HL-60/S4 treated with retinoic acid at 250 ng/mL for 4 days and 3 days (cell line): ENCODE measurements around the gene FGD5.
"Not testable (repeated sequence)": the region's sequence is repeated elsewhere in the genome, so short reads cannot be mapped to it uniquely, and the experiment has no call there.

Source experiments
- in situ Hi-C: fragments of 300-500 bp; cut with MboI; formaldehyde crosslinking; loops from 2 replicates; pipeline ENCODE4 v1.7.0; 2022; ENCODE audit warnings: low sequenced_read_pairs

FGD5 gene

DNA sequence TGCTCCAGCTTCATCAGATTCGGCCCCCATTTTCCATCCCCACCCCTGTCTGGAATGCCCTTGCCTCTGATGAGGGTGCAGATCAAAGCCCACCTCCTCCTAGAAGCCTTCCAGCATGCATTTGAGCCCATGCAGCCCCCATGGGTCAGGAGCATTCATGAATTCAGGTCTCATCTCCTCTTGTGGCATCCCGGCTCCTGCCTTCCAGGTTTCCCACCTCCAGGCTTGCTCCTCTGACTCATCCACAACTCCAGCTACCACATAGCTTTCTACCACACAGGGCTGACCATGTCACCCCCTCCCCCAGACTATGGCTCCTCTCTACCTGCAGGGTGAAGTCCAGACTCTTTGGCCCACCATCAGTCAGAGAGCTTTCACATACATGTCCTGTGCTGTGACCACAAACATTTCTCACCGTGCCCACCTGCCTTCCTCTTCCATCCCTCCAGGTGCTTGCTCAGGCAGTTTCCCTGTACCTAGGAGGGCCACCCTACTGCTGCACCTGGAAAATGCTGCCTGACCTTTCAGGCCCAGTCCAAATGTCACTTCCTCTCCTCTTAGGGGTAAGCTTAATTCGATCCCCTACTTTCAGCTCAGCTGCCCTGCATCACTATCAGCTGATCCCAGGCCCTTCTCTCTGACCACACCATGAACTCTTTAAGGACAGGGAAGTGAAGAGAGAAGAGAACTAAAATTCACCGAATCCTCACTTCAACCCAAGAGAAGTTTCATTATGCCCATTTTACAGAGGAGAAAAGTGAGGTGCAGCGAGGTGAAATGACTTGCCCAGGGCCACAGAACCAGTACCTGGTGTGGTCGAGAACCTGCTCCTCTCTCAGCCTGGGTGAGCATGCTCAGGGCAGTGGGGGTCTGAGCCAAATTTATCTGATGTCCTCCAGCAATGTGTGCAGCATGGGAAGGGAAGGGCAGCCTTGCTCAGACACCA is 13.7 kb upstream of the FGD5 start:
- in situ Hi-C loops = no loop called here

GRCh38 chr3:14805961-14806537 is 12.7 kb upstream of the FGD5 start:
- in situ Hi-C loops = no loop called here

DNA sequence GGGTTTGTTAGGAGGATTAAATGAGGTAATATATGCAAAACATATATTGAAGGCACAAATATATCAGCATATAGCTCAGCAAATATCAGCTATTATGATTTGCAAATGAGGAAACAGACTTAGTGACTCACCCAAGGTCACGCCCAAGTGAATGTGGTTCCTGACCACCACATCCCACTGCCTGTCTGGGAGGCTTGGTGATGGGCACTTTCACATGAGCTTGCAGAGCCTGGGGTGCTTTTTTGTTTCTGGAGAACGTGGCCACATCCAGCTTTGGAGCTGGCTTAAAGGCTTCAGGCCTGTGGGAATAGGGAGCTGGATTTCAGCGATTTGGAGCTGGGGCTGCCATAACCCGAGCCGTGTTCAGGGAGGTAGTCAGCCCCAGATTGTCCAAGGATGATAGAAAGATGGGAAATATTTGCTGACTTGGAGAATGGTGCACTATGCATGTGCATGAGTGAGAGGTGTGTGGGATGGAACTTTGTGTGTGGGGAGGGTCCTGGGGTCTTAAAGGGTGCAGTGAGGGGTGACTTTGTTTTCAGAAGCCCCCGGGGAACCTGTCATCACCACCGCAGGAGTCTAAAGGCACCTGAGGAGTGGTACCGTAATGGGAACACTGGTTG is 12.0 kb upstream of the FGD5 start:
- in situ Hi-C loops = no loop called here

GRCh38 chr3:14808025-14808424 is 10.7 kb upstream of the FGD5 start:
- in situ Hi-C loops = no loop called here

DNA sequence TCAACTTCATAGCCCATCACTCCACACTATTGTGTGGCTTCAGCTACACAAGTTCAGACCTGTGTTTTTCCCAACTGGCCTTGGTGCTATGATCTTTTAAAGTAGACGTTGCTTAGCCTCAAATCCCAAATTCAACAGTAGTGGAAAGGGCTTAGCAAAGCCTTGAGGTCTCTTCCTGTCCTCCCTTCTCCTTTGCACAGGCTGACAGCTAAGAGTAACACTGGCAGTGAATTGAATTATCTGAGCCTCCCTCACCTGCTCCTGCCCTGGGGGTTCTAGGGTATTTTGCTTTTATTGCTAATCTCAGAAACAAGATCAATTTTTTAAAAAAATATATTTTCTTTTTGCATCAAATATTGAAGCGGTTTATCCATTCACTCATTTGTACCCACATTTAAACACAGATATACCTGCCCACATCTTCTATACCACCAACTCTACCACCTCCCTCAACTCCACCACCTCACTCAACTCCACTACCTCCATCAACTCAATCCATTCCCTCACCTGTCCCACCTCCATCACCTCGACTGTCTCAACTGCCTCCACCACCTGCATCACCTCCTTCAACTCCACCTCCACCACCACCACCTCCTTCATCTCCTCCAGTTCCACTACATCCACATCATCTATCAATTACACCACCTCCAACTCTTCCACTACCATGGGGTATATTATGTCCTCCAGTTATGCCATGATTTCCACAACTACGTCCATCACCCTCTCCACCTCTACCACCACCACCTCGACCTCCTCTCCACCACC is 10.1 kb upstream of the FGD5 start:
- in situ Hi-C loops = no loop called here

DNA sequence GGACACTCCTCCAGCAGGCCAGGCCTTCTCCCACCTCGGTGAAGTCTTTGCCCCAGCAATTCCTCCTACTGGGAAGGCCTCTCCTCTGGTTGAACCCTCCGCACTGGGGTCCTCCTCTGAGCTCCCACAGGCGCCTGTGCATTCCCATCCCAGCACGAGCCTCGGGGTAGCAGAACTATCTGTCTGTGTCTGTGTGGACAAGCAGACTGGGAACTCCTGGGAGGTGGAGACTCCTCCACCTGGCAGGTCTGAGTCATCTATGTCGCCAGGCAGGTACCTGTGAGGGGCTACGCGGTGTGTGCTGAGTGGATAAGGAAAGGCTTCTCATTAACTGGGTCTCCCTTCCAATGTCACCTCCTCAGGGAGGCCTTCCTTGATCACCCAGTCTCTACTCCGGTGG is 9.2 kb upstream of the FGD5 start:
- in situ Hi-C loops = not testable (repeated sequence)

DNA sequence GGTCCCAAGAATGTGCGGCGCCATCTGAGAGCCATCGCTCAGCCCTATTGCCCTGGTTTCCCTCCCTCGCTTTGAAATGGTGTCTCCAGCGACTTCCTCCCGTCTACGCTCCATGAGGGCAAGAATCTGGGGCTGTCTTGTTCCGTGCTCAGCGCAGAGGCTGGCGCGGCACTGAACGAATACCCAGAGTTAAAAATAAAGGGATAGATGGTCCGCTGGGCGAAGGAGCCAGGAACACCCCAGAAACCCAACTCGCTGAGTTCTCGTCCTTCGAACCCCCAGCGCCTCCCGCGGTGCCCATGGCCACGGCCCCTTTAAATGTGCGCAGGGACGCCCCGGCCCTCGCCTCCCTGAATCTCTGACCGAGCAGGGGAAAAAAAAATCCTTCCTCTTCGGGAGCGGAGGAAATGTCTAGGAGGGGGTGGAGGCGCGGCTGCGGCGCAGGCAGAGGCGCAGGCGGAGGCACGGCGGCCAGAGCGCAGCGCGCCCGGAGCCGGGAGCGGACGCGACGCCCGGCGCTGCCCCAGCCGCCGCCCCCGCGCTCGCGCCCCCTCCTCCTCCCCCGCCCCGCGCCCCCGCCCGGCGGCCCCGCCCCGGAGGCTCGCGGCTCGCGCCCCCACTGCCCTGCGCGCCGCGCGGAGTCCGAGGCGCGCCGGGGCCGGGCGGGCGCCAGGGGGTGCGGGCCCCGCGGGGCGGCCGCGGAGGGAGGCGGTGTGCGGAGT is 8.5 kb upstream of the FGD5 start:
- in situ Hi-C loops = no loop called here

DNA sequence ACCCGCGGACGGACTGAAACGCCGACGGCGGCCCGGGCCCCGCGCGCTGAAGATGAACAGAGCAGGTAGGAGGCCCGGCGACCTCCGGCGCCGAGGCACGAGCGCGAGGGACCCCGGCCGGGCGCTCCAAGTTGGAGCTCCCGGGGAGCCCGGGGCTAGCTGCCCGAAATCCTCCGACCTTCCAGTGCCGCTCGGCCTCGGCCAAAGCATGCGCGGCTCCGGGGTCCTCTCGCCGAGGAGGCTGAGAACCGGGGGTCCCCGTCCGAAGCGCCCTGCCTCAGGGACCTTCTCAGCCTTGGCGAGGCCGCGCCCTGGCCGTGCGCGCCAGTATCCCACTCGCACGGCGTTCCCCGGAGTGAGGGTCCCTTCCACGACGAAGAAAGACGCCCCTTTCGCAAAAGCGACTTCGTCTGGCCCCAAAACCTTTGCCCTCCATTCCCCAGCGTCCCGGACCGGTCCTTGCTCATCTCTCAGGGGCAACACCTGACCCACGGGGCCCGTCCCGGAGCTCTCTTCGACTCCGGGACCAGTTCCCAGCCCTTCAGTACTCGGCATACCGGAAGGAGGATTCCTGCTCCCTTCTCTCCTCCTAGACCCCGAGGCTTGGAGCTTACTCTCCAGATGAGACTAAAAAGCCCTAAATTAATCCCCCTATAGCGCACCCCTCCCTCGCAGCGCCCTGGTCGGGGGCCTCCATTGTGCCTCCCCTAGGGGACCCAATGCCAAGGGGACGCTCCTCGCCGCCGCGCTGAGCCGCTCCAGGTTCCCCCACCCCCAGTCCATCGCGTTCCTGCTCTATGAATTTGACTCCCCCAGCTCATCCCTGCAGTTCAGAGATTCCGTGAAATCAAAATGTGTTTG is 7.7 kb upstream of the FGD5 start:
- in situ Hi-C loops = no loop called here

DNA sequence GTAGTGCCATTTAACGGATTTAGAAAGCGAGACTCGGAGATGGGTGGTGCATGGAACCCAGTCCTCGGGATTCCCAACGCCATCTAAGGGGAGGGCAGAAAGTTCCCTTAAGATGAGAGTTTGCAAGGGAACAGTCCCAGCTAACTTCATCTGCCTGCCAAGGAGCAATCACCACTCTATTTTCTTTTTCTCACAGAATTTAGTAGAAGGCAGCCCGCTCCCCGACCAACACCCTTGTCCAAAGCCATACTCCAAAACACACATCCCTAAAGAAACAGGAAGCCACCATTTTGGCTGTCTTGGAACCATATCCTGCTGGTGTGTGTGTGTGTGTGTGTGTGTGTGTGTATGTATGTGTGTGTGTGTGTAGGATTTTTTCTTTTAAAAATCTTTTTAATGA is 7.1 kb upstream of the FGD5 start:
- in situ Hi-C loops = no loop called here

GRCh38 chr3:14812196-14812790 is 6.5 kb upstream of the FGD5 start:
- in situ Hi-C loops = no loop called here

DNA sequence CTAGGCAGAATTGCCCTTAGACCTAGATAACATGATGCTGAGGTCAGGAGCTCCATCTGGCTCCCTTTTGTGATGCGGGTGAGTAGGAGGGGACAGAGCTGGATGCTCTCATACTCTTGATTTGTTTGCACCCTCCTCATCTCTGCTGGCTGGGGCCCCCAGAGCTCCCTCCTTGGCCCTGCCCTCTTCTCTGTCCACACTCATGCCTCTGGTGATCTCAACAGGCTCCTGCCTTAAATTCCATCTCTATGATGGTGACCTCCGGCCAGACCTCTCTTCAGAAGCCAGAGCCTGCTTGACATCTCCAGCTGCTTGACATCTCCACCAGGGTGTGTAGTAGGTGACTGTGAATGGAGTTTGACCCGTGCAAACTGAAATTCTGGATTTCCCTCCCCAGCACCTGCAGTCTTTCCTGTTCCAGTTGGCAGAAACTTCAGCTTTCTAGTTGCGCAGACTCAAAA is 4.3 kb upstream of the FGD5 start:
- in situ Hi-C loops = no loop called here

GRCh38 chr3:14816359-14816758 is 2.4 kb upstream of the FGD5 start:
- in situ Hi-C loops = no loop called here

DNA sequence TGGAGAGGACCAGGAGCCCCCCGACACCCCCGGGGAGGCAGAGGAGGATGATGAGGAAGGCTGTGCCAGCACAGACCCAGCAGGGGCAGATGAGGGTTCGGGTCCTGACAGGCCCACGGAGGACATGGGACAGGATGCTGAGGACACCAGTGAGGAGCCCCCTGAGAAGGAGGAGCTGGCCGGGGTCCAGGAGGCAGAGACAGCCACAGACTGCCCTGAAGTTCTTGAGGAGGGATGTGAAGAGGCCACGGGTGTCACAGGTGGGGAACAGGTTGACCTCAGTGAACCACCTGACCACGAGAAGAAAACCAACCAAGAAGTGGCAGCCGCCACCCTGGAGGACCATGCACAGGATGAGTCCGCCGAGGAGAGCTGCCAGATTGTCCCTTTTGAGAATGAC is 909 bp downstream of the FGD5 start:
- in situ Hi-C loops = no loop called here

DNA sequence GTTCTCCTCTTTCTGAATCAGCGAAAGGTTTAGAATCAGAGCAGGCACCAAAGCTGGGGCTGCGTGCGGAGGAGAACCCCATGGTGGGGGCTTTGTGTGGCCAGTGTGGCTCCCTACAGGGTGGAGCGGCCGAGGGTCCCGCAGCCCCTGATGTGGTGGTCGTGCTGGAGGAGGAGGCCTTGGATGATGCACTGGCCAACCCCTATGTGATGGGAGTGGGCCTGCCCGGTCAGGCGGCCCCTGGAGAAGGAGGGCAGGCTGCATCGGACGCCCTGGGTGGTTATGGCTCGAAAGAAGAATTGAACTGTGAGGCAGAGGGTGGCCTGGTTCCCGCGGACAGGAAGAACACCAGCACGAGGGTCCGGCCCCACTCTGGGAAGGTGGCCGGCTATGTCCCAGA is 1.4 kb downstream of the FGD5 start:
- in situ Hi-C loops = no loop called here

GRCh38 chr3:14821151-14821550 is 2.4 kb downstream of the FGD5 start:
- in situ Hi-C loops = no loop called here

GRCh38 chr3:14822134-14822533 is 3.4 kb downstream of the FGD5 start:
- in situ Hi-C loops = no loop called here

DNA sequence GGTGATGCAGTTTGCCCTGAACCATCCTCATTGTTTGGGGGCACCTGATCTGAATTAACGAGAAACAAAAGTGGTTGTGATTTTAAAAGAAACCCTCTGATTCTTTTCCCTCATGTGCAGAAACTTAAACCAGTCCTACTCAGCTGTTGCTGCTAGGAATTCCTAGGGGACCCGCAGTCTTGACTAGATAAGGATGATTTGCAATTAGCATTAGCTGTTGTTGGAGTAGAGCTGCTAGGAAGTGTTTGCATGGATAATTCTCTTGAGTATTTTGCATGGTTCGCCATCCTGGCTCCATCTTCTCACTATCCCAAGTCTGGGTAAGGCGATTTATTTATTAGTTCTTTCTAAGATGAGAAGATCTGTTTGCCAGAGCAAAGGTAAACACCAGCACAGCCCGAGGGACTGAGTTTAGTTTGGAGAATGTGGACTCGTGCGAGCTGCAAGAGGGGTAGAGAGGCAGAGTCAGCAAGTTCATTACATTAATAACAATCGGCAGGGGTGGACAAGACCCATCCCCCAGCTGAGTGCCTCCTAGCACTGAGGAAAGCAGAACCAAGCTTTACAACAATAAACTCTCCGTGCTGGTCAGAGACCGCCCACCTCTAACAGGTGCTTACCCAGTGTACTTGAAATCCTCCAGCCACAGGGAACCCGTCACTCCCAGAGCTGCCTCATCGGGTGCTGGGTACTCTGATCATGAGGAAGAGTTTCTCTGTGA is 4.1 kb downstream of the FGD5 start:
- in situ Hi-C loops = no loop called here

DNA sequence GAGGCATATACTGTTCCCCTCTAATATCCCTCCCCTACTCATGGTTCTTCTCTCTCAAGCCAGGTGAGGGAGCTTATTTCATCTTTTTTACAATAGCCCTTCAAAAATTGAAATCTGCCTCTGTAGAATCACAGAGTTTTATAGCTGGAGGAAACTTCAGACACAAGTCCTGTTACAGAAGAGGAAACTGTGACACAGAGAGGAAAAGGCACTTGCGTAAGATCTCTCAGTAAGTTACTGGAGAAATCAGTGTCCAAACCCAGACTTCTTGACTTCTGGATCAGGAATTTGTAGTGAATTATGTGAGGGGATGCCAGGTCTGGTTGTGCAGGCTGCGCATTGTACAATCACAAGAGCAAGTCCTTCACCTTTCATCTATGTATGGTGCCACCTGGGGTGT is 4.6 kb downstream of the FGD5 start:
- in situ Hi-C loops = no loop called here
